HCT116 (cell line): ENCODE results near the gene MYLK. TPM values are rescaled to one million over a fixed set of nuclear protein-coding genes. Genes with fewer than 3 reads are reported as not detected.

Experiments used
- ATAC-seq: fragments of 200-7000 bp; cut with Tn5 transposase; 2 replicates; pipeline ENCODE4 v1.9.1; 2020; ENCODE audit warnings: mild to moderate bottlenecking, moderate library complexity
- BruUV-seq: library from RNA; stranded (reverse); fragments of 400-500 nt; replicated peaks from 2 replicates; lab custom pipeline; 2021; lab: Mats Ljungman, UMichigan
- CTCF ChIA-PET: fragments of 300-600 bp; sonication (Branson Sonifier 250); formaldehyde crosslinking; loops from one replicate; lab custom pipeline; 2021; ENCODE audit warnings: antibody characterized with exemption; lab: Charles Lee
- POLR2A ChIA-PET: fragments of 300-600, 350-600 bp; sonication (Branson Sonifier 250); formaldehyde crosslinking; loops from one replicate; lab custom pipeline; 2021; ENCODE audit warnings: antibody characterized with exemption; lab: Charles Lee
- RAD21 ChIA-PET, 2 experiments: fragments of 300-600 bp; sonication (Branson Sonifier 250); formaldehyde crosslinking; loops; one replicate each; lab custom pipeline; 2023; ENCODE audit warnings: low total read pairs in 2 of 2; ENCODE audit not compliant: uncharacterized antibody in 2 of 2, unreplicated experiment in 2 of 2, low non-redundant PET in 1 of 2; lab: Charles Lee
- DNase-seq: peaks from one replicate; pipeline ENCODE4 v3.0.0-alpha.2; 2010; ENCODE audit warnings: low read depth, low spot score
- H2AFZ ChIP-seq: fragments of 200-600 bp; shearing (Covaris generic), sonication (generic); 2 replicates; pipeline ENCODE4 v1.6.1; 2017; ENCODE audit warnings: low read depth, mixed run types, mixed read lengths, antibody characterized with exemption, low read length; ENCODE audit not compliant: poor library complexity, severe bottlenecking
- H3K27ac ChIP-seq: 2 replicates; pipeline ENCODE4 v1.5.1; 2012; ENCODE audit warnings: low read depth, low read length
- H3K27me3 ChIP-seq: fragments of 200-600 bp; sonication (generic); 2 replicates; pipeline ENCODE4 v1.6.1; 2016; ENCODE audit warnings: mixed run types, low read length, mixed read lengths; ENCODE audit not compliant: insufficient read depth
- H3K36me3 ChIP-seq, 2 experiments: fragments of 200-500 bp in 1 of 2; fragments of 200-600 bp in 1 of 2; sonication (Bioruptor generic) in 1 of 2; sonication (generic) in 1 of 2; 2 replicates each; pipeline versions ENCODE4 v1.5.1 to v1.6.1; 2014 to 2016; ENCODE audit warnings: low read length in 2 of 2, inconsistent platforms in 1 of 2, mixed read lengths in 1 of 2, mixed run types in 1 of 2; ENCODE audit not compliant: insufficient read depth in 2 of 2, control insufficient read depth in 1 of 2
- H3K4me1 ChIP-seq, 2 experiments: fragments of 200-600 bp in 1 of 2; sonication (generic) in 1 of 2; 2 replicates each; pipeline versions ENCODE4 v1.5.1 to v1.6.1; 2012 to 2017; ENCODE audit warnings: low read length in 2 of 2, inconsistent platforms in 1 of 2, mild to moderate bottlenecking in 1 of 2, mixed read lengths in 1 of 2, mixed run types in 1 of 2, moderate library complexity in 1 of 2; ENCODE audit not compliant: insufficient read depth in 2 of 2, control insufficient read depth in 1 of 2
- H3K4me2 ChIP-seq: fragments of 200-600 bp; sonication (generic); 2 replicates; pipeline ENCODE4 v1.6.1; 2017; ENCODE audit warnings: mixed run types, low read length, mixed read lengths
- H3K4me3 ChIP-seq, 2 experiments: fragments of 200-600 bp in 1 of 2; sonication (generic) in 1 of 2; replicated peaks in 1 of 2; 2 replicates each; pipeline ENCODE4 v1.5.1; 2011 to 2016; ENCODE audit warnings: low read length in 2 of 2, control low read depth in 1 of 2, low read depth in 1 of 2, mild to moderate bottlenecking in 1 of 2, mixed read lengths in 1 of 2, mixed run types in 1 of 2
- H3K79me2 ChIP-seq: fragments of 200-600 bp; sonication (generic); 2 replicates; pipeline ENCODE4 v1.6.1; 2017; ENCODE audit warnings: mild to moderate bottlenecking, mixed run types, low read length, moderate library complexity, mixed read lengths; ENCODE audit not compliant: insufficient read depth
- H3K9ac ChIP-seq: fragments of 200-600 bp; sonication (generic); 2 replicates; pipeline ENCODE4 v1.6.1; 2016; ENCODE audit warnings: low read length, mixed read lengths
- H3K9me2 ChIP-seq: fragments of 200-600 bp; sonication (generic), shearing (Covaris generic); 2 replicates; pipeline ENCODE4 v1.6.1; 2017; ENCODE audit warnings: mixed run types, mild to moderate bottlenecking, moderate library complexity; ENCODE audit not compliant: insufficient read depth
- H3K9me3 ChIP-seq, 2 experiments: fragments of 200-500 bp in 1 of 2; fragments of 200-600 bp in 1 of 2; sonication (Bioruptor generic) in 1 of 2; sonication (generic) in 1 of 2; 2 replicates each; pipeline ENCODE4 v1.6.1; 2014 to 2017; ENCODE audit warnings: low read length in 2 of 2, mixed read lengths in 2 of 2, inconsistent platforms in 1 of 2, low read depth in 1 of 2, mild to moderate bottlenecking in 1 of 2, mixed run types in 1 of 2, moderate library complexity in 1 of 2; ENCODE audit not compliant: control insufficient read depth in 1 of 2, insufficient read depth in 1 of 2
- H4K20me1 ChIP-seq: fragments of 200-600 bp; sonication (generic), shearing (Covaris generic); 2 replicates; pipeline ENCODE4 v1.6.1; 2017; ENCODE audit warnings: mixed run types, mild to moderate bottlenecking, moderate library complexity; ENCODE audit not compliant: insufficient read depth
- CBX3 ChIP-seq: IDR thresholded peaks from 2 replicates; pipeline ENCODE4 v1.6.1; 2012; ENCODE audit warnings: low read depth
- CEBPB ChIP-seq: IDR thresholded peaks from 2 replicates; pipeline ENCODE4 v1.6.1; 2012; ENCODE audit warnings: low read depth
- ELF1 ChIP-seq: IDR thresholded peaks from 2 replicates; pipeline ENCODE4 v1.6.1; 2012; ENCODE audit warnings: low read depth, borderline replicate concordance
- EZH2phosphoT487 ChIP-seq: fragments of 200-600 bp; IDR thresholded peaks from 2 replicates; pipeline ENCODE4 v1.6.1; 2018; ENCODE audit warnings: antibody characterized with exemption, borderline replicate concordance
- FOSL1 ChIP-seq: IDR thresholded peaks from 2 replicates; pipeline ENCODE4 v1.6.1; 2012; ENCODE audit warnings: low read depth
- POLR2A ChIP-seq: IDR thresholded peaks from 2 replicates; pipeline ENCODE4 v1.7.0; 2011; ENCODE audit warnings: borderline replicate concordance; ENCODE audit not compliant: insufficient read depth, insufficient read length; ENCODE audit errors: extremely low read depth
- RAD21 ChIP-seq: IDR thresholded peaks from 2 replicates; pipeline ENCODE4 v1.6.1; 2012; ENCODE audit warnings: low read depth, mild to moderate bottlenecking
- SIN3A ChIP-seq: IDR thresholded peaks from 2 replicates; pipeline ENCODE4 v1.6.1; 2012; ENCODE audit warnings: low read depth
- SP1 ChIP-seq: IDR thresholded peaks from 2 replicates; pipeline ENCODE4 v1.6.1; 2012; ENCODE audit warnings: low read depth
- SRF ChIP-seq: IDR thresholded peaks from 2 replicates; pipeline ENCODE4 v1.6.1; 2012; ENCODE audit warnings: low read depth
- ZFX ChIP-seq: fragments of 450-650 bp; IDR thresholded peaks from 2 replicates; pipeline ENCODE4 v1.6.1; 2017
- ZNF274 ChIP-seq: fragments of 200-500 bp; sonication (Bioruptor generic); IDR thresholded peaks from 2 replicates; pipeline ENCODE4 v1.6.1; 2014; ENCODE audit warnings: mild to moderate bottlenecking, low read depth, low read length, inconsistent platforms
- intact Hi-C: fragments of 100-400 bp; cut with micrococcal nuclease; formaldehyde crosslinking; loops from 2 replicates; pipeline ENCODE4 v1.10.0; 2022
- total RNA-seq: library from RNA; stranded (reverse); gene quantifications from one replicate; pipeline ENCODE4 v1.2.1, GENCODE V29; 2021; ENCODE audit not compliant: unreplicated experiment
- TF ChIP-seq, protein P1 (sequence below): IDR thresholded peaks from 2 replicates; pipeline ENCODE4 v1.6.1; 2012
- TF ChIP-seq, protein P2 (sequence below): IDR thresholded peaks from 2 replicates; pipeline ENCODE4 v1.6.1; 2012; ENCODE audit warnings: low read depth
- TF ChIP-seq, protein P3 (sequence below): IDR thresholded peaks from 2 replicates; pipeline ENCODE4 v1.6.1; 2012
- TF ChIP-seq, protein P4 (sequence below): IDR thresholded peaks from 2 replicates; pipeline ENCODE4 v1.6.1; 2011; ENCODE audit warnings: mild to moderate bottlenecking, low read length, moderate library complexity; ENCODE audit not compliant: insufficient replicate concordance; ENCODE audit errors: extremely low read depth
- TF ChIP-seq, protein P5 (sequence below), 3 experiments: fragments of 200-600 bp in 1 of 3; sonication (generic) in 1 of 3; IDR thresholded peaks in 2 of 3; conservative IDR thresholded peaks in 1 of 3; 2 replicates each; pipeline ENCODE4 v1.5.1; 2012 to 2017; ENCODE audit warnings: low read depth in 2 of 3, low read length in 2 of 3, antibody characterized with exemption in 1 of 3, borderline replicate concordance in 1 of 3, control low read depth in 1 of 3, mild to moderate bottlenecking in 1 of 3, mixed read lengths in 1 of 3, mixed run types in 1 of 3, moderate library complexity in 1 of 3; ENCODE audit not compliant: insufficient read depth in 1 of 3

MYLK gene
- total RNA-seq, 1 experiment from 2014 or later, result 3.8 TPM

DNA sequence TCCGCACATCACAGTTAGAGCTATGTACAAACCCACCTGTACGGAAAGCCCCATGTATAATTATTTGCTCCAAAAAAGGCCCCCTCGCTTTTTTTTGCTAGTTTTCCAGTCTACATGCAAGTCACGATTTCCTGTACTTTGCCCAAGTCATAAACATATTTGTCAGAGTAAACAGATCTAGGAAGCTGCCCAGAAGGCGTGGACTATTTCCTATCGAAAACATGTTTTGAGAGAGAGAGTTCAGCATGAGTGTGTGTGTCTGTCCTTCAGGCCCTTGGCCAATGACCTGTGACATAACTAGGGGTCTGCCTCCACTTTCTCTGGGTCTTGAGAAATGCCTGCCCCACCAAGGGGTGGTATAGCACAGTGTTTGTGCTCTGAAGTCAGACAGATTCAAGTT lies 226.6 kb downstream of the MYLK start:
- no TSS peak for BruUV-seq
- CTCF ChIA-PET, result no interaction called here
- intact Hi-C loops, result no loop called here
- H3K4me2 ChIP-seq, result no peak overlapping the region
- no peaks in the 10 kb centered on the region; a peak in 1 of 4 replicates for H3K9me3 ChIP-seq
- H2AFZ ChIP-seq, result no peak overlapping the region
- no peak for ATAC-seq
- RAD21 ChIA-PET, result no interaction called here
- no peak overlapping the region for H3K9ac ChIP-seq
- H4K20me1 ChIP-seq, result no peaks in the 10 kb centered on the region
- POLR2A ChIA-PET, result no interaction called here
- no peaks in the 10 kb centered on the region for H3K36me3 ChIP-seq
- no peak for DNase-seq
- H3K79me2 ChIP-seq, result no peaks in the 10 kb centered on the region
- TF ChIP-seq, protein P1, sequence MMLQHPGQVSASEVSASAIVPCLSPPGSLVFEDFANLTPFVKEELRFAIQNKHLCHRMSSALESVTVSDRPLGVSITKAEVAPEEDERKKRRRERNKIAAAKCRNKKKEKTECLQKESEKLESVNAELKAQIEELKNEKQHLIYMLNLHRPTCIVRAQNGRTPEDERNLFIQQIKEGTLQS, result no peak
- TF ChIP-seq CEBPB, result no peak
- TF ChIP-seq, protein P2, sequence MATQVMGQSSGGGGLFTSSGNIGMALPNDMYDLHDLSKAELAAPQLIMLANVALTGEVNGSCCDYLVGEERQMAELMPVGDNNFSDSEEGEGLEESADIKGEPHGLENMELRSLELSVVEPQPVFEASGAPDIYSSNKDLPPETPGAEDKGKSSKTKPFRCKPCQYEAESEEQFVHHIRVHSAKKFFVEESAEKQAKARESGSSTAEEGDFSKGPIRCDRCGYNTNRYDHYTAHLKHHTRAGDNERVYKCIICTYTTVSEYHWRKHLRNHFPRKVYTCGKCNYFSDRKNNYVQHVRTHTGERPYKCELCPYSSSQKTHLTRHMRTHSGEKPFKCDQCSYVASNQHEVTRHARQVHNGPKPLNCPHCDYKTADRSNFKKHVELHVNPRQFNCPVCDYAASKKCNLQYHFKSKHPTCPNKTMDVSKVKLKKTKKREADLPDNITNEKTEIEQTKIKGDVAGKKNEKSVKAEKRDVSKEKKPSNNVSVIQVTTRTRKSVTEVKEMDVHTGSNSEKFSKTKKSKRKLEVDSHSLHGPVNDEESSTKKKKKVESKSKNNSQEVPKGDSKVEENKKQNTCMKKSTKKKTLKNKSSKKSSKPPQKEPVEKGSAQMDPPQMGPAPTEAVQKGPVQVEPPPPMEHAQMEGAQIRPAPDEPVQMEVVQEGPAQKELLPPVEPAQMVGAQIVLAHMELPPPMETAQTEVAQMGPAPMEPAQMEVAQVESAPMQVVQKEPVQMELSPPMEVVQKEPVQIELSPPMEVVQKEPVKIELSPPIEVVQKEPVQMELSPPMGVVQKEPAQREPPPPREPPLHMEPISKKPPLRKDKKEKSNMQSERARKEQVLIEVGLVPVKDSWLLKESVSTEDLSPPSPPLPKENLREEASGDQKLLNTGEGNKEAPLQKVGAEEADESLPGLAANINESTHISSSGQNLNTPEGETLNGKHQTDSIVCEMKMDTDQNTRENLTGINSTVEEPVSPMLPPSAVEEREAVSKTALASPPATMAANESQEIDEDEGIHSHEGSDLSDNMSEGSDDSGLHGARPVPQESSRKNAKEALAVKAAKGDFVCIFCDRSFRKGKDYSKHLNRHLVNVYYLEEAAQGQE, result no peak
- no peak for TF ChIP-seq EZH2phosphoT487
- no peak for TF ChIP-seq SP1
- TF ChIP-seq, protein P3, sequence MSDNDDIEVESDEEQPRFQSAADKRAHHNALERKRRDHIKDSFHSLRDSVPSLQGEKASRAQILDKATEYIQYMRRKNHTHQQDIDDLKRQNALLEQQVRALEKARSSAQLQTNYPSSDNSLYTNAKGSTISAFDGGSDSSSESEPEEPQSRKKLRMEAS, result no peak
- no peak for TF ChIP-seq RAD21
- no peak for TF ChIP-seq CBX3
- TF ChIP-seq, protein P4, sequence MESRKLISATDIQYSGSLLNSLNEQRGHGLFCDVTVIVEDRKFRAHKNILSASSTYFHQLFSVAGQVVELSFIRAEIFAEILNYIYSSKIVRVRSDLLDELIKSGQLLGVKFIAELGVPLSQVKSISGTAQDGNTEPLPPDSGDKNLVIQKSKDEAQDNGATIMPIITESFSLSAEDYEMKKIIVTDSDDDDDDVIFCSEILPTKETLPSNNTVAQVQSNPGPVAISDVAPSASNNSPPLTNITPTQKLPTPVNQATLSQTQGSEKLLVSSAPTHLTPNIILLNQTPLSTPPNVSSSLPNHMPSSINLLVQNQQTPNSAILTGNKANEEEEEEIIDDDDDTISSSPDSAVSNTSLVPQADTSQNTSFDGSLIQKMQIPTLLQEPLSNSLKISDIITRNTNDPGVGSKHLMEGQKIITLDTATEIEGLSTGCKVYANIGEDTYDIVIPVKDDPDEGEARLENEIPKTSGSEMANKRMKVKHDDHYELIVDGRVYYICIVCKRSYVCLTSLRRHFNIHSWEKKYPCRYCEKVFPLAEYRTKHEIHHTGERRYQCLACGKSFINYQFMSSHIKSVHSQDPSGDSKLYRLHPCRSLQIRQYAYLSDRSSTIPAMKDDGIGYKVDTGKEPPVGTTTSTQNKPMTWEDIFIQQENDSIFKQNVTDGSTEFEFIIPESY, result no peak
- TF ChIP-seq SIN3A, result no peak
- no peak for TF ChIP-seq POLR2A
- TF ChIP-seq, protein P5, sequence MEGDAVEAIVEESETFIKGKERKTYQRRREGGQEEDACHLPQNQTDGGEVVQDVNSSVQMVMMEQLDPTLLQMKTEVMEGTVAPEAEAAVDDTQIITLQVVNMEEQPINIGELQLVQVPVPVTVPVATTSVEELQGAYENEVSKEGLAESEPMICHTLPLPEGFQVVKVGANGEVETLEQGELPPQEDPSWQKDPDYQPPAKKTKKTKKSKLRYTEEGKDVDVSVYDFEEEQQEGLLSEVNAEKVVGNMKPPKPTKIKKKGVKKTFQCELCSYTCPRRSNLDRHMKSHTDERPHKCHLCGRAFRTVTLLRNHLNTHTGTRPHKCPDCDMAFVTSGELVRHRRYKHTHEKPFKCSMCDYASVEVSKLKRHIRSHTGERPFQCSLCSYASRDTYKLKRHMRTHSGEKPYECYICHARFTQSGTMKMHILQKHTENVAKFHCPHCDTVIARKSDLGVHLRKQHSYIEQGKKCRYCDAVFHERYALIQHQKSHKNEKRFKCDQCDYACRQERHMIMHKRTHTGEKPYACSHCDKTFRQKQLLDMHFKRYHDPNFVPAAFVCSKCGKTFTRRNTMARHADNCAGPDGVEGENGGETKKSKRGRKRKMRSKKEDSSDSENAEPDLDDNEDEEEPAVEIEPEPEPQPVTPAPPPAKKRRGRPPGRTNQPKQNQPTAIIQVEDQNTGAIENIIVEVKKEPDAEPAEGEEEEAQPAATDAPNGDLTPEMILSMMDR (IDR thresholded peaks at IDR 0.05 in 2 of 3, conservative IDR thresholded peaks at IDR 0.05 in 1 of 3; ENCODE audit: borderline replicate concordance in 1 of 3, insufficient read depth in 1 of 3, low read depth in 2 of 3, low read length in 2 of 3), result no peak
- TF ChIP-seq FOSL1, result no peak
- TF ChIP-seq ZFX, result no peak
- no peak for TF ChIP-seq ELF1
- no peak for TF ChIP-seq SRF
- TF ChIP-seq ZNF274, result no peak
- no peak overlapping the region for H3K4me3 ChIP-seq
- H3K4me1 ChIP-seq, result no peaks in the 10 kb centered on the region
- no peak overlapping the region for H3K27ac ChIP-seq
- H3K9me2 ChIP-seq, result no peaks in the 10 kb centered on the region
- no peaks in the 10 kb centered on the region for H3K27me3 ChIP-seq
